ENCODE data around the gene CNGB1. TPM values are rescaled to one million over a fixed set of nuclear protein-coding genes. Genes with fewer than 3 reads are reported as not detected.

CNGB1 gene
- total and polyA plus RNA-seq, 12 donors: not detected

GRCh38 chr16:58013201-58013956, 42.5 kb upstream of the CNGB1 start:
- ATAC-seq (no peak), DNase-seq (no peak)
- WGBS, 2 donors: 90% methylated on average over 9 of the region's 9 CpGs
- H3K4me1 ChIP-seq: peaks cover 0 to 17% (median 0%) of the 10 kb centered on the region in 9 donors
- H3K4me3 ChIP-seq: no peak overlapping the region
- TF ChIP-seq CTCF (IDR thresholded peaks at IDR 0.05): no peak
- no peaks in the 10 kb centered on the region for H3K27me3 ChIP-seq
- H3K9me3 ChIP-seq: no peaks in the 10 kb centered on the region
- peaks cover 0 to 88% (median 8%) of the 10 kb centered on the region in 9 donors for H3K36me3 ChIP-seq
- no peak overlapping the region for H3K27ac ChIP-seq
- intact Hi-C loops (cut with DNase I): no loop called here

DNA sequence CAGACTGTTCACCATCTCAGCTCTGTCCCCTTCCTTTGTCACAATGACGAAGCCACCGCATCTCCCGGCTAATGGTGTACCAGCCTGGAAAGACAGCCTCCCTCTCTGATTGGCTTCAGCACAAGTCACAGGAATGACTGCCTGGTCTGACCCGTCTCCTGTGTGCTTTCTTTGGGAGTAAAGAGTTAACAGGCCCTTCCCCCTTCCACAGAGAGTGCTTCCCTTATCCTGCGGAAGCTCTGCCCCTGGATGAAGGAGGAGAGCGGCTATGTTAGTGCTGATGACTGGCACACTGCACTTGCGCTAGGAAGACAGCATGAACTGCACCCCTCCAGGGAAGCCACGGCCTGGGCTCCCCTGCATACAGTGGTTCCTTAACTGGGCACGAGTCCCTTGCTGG, 41.6 kb upstream of the CNGB1 start:
- no peak for ATAC-seq
- TF ChIP-seq CTCF (IDR thresholded peaks at IDR 0.05): no peak
- intact Hi-C loops (cut with DNase I): no loop called here
- WGBS, 2 donors: 73% methylated on average over 9 of the region's 9 CpGs
- no peaks in the 10 kb centered on the region for H3K9me3 ChIP-seq
- peaks cover 0 to 17% (median 0%) of the 10 kb centered on the region in 9 donors for H3K4me1 ChIP-seq
- DNase-seq: no peak
- H3K36me3 ChIP-seq: peaks cover 0 to 82% (median 8%) of the 10 kb centered on the region in 9 donors
- H3K27me3 ChIP-seq: no peaks in the 10 kb centered on the region
- no peak overlapping the region for H3K4me3 ChIP-seq
- no peak overlapping the region for H3K27ac ChIP-seq

GRCh38 chr16:58011652-58012051, 40.7 kb upstream of the CNGB1 start:
- Histone ChIP-seq H3K9me3 (no peaks in the 10 kb centered on the region), H3K36me3 (peaks cover 0 to 84% (median 10%) of the 10 kb centered on the region in 9 donors), H3K4me3 (no peak overlapping the region), H3K27me3 (no peaks in the 10 kb centered on the region), H3K27ac (no peak overlapping the region), H3K4me1 (peaks cover 0 to 9% (median 0%) of the 10 kb centered on the region in 9 donors)
- intact Hi-C loops (cut with DNase I): no loop called here
- 84 to 86% methylated on average over 3 of the region's 3 CpGs for WGBS, 2 donors
- DNase-seq (no peak), ATAC-seq (no peak)
- TF ChIP-seq CTCF (IDR thresholded peaks at IDR 0.05): no peak

DNA sequence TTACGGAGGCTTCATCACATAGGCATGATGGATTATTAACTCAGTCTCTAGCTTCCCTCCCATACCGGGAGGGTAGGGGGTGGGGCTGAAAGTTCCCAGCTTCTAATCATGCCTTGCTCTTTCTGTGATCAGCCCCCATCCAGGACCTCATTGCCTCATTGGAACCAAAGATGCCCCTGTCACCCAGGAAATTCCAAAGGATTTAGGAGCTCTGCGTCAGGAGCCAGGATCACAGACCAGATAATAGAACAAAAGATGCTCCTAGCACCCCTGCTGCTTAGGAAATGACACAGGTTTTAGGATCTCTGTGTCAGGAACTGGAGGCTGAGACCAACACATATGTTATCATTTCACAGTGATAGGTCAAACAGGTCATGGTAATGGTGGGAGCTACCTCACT, 40.0 kb upstream of the CNGB1 start:
- WGBS, 2 donors: 73 to 78% methylated on average over 3 of the region's 3 CpGs
- Histone ChIP-seq H3K4me1 (peaks cover 0 to 9% (median 0%) of the 10 kb centered on the region in 9 donors), H3K27ac (no peak overlapping the region), H3K36me3 (peaks cover 0 to 87% (median 13%) of the 10 kb centered on the region in 9 donors), H3K4me3 (no peak overlapping the region), H3K27me3 (no peaks in the 10 kb centered on the region), H3K9me3 (no peaks in the 10 kb centered on the region)
- intact Hi-C loops (cut with DNase I): no loop called here
- no peak for ATAC-seq
- TF ChIP-seq CTCF (IDR thresholded peaks at IDR 0.05): no peak
- no peak for DNase-seq

All from heart right ventricle (tissue), 16 donors.